ENCODE measurements around the gene FAM120AOS.

- no peak for TF ChIP-seq CTCF (conservative IDR thresholded peaks at IDR 0.05; ENCODE audit: low read length)
- no peak for TF ChIP-seq EZH2phosphoT487 (IDR thresholded peaks at IDR 0.05; ENCODE audit: borderline replicate concordance, low read depth, low read length)
These were observed 17.7 kb upstream of the FAM120AOS start for GRCh38 chr9:93471124-93471523.
